OCI-LY1 (cell line): ENCODE data around the gene ATP5MK.

ENCODE experiments used
- H2AFZ ChIP-seq: fragments of 200-600 bp; sonication (generic), shearing (Covaris generic); 2 replicates; pipeline ENCODE4 v1.6.0; 2014; ENCODE audit warnings: antibody characterized with exemption, mild to moderate bottlenecking, low read length
- H3F3A ChIP-seq: fragments of 200-600 bp; sonication (generic), shearing (Covaris generic); 2 replicates; pipeline ENCODE4 v1.6.0; 2014; ENCODE audit warnings: mild to moderate bottlenecking, antibody characterized with exemption, low read length, moderate library complexity; ENCODE audit not compliant: insufficient read depth
- H3K27ac ChIP-seq: fragments of 200-600 bp; sonication (generic); 2 replicates; pipeline ENCODE4 v1.5.1; 2014; ENCODE audit warnings: low read length, mixed run types, mild to moderate bottlenecking, low read depth; ENCODE audit not compliant: poor library complexity, severe bottlenecking
- H3K27me3 ChIP-seq: fragments of 200-600 bp; sonication (generic); 2 replicates; pipeline ENCODE4 v1.6.0; 2014; ENCODE audit warnings: antibody characterized with exemption, mild to moderate bottlenecking, low read length, moderate library complexity; ENCODE audit not compliant: insufficient read depth
- H3K36me3 ChIP-seq: fragments of 200-600 bp; sonication (generic); 2 replicates; pipeline ENCODE4 v1.6.1; 2014; ENCODE audit warnings: mild to moderate bottlenecking, antibody characterized with exemption, low read length, moderate library complexity, mixed read lengths; ENCODE audit not compliant: insufficient read depth
- H3K4me1 ChIP-seq: fragments of 200-600 bp; sonication (generic); 2 replicates; pipeline ENCODE4 v1.5.1; 2014; ENCODE audit warnings: mild to moderate bottlenecking, low read length, moderate library complexity; ENCODE audit not compliant: insufficient read depth, severe bottlenecking
- H3K4me2 ChIP-seq: fragments of 200-600 bp; sonication (generic), shearing (Covaris generic); 2 replicates; pipeline ENCODE4 v1.6.1; 2014; ENCODE audit warnings: low read length
- H3K4me3 ChIP-seq: fragments of 200-600 bp; sonication (generic); 2 replicates; pipeline ENCODE4 v1.5.1; 2014; ENCODE audit warnings: low read length, low read depth, mild to moderate bottlenecking, mixed read lengths; ENCODE audit not compliant: poor library complexity, severe bottlenecking
- H3K79me2 ChIP-seq: fragments of 200-600 bp; shearing (Covaris generic); 2 replicates; pipeline ENCODE4 v1.6.1; 2016; ENCODE audit warnings: mixed run types, low read length, mixed read lengths; ENCODE audit not compliant: insufficient read depth
- H3K9ac ChIP-seq: fragments of 200-600 bp; sonication (generic), shearing (Covaris generic); 2 replicates; pipeline ENCODE4 v1.6.1; 2014; ENCODE audit warnings: mild to moderate bottlenecking, low read length, mixed read lengths
- H3K9me2 ChIP-seq: fragments of 200-600 bp; sonication (generic), shearing (Covaris generic); 2 replicates; pipeline ENCODE4 v1.6.1; 2014; ENCODE audit warnings: low read depth, mild to moderate bottlenecking, low read length, mixed read lengths
- H3K9me3 ChIP-seq: fragments of 200-600 bp; shearing (Covaris generic); 2 replicates; pipeline ENCODE4 v1.6.1; 2014; ENCODE audit warnings: low read length, mixed read lengths
- H4K20me1 ChIP-seq: fragments of 200-600 bp; sonication (generic), shearing (Covaris generic); 2 replicates; pipeline ENCODE4 v1.6.0; 2016; ENCODE audit warnings: mild to moderate bottlenecking, low read length; ENCODE audit not compliant: insufficient read depth
- EZH2 ChIP-seq: fragments of 200-600 bp; sonication (generic), shearing (Covaris generic); IDR thresholded peaks from 2 replicates; pipeline ENCODE4 v1.8.0; 2017; ENCODE audit warnings: borderline replicate concordance, mixed run types, mild to moderate bottlenecking, antibody characterized with exemption, low read length, moderate library complexity, mixed read lengths
- TF ChIP-seq, protein P1 (sequence below): fragments of 200-600 bp; sonication (generic), shearing (Covaris generic); IDR thresholded peaks from 2 replicates; pipeline ENCODE4 v1.5.1; 2017; ENCODE audit warnings: mild to moderate bottlenecking, antibody characterized with exemption, low read length, moderate library complexity, mixed read lengths

The ATP5MK gene

DNA sequence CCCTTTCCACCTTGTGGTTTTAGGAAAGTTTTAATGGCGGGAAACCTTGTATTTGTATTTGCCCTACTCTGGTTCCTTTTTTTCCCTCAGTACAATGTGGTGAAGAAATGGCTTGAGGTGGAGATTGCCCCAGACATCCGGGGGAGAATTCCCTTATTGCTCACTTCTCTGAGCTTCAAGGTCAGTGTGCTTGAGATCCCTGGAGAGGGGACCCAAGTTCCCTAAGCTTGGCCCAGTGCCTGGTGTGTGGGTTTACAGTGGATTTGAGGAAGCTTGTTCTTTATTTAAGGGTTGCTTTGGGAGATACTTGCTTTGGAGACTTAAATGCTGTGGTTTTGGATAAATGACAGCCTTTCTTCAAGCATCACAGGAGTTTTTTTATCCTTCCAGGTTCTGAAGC is 37.6 kb upstream of the ATP5MK start:
- Histone ChIP-seq H2AFZ (no peak overlapping the region), H3K27me3 (no peaks in the 10 kb centered on the region), H4K20me1 (no peaks in the 10 kb centered on the region), H3K27ac (no peak overlapping the region), H3K36me3 (peaks cover 92% of the 10 kb centered on the region), H3K9me2 (no peaks in the 10 kb centered on the region), H3K9me3 (no peaks in the 10 kb centered on the region), H3F3A (no peaks in the 10 kb centered on the region), H3K4me2 (no peak overlapping the region), H3K4me3 (no peak overlapping the region), H3K4me1 (no peaks in the 10 kb centered on the region), H3K9ac (no peak overlapping the region), H3K79me2 (no peaks in the 10 kb centered on the region)
- TF ChIP-seq EZH2 = no peak
- TF ChIP-seq, protein P1, sequence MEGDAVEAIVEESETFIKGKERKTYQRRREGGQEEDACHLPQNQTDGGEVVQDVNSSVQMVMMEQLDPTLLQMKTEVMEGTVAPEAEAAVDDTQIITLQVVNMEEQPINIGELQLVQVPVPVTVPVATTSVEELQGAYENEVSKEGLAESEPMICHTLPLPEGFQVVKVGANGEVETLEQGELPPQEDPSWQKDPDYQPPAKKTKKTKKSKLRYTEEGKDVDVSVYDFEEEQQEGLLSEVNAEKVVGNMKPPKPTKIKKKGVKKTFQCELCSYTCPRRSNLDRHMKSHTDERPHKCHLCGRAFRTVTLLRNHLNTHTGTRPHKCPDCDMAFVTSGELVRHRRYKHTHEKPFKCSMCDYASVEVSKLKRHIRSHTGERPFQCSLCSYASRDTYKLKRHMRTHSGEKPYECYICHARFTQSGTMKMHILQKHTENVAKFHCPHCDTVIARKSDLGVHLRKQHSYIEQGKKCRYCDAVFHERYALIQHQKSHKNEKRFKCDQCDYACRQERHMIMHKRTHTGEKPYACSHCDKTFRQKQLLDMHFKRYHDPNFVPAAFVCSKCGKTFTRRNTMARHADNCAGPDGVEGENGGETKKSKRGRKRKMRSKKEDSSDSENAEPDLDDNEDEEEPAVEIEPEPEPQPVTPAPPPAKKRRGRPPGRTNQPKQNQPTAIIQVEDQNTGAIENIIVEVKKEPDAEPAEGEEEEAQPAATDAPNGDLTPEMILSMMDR = no peak

- H3K36me3 ChIP-seq = peaks cover 94% of the 10 kb centered on the region
- no peaks in the 10 kb centered on the region for H3K79me2 ChIP-seq
- no peak overlapping the region for H2AFZ ChIP-seq
- TF ChIP-seq, protein P1 = no peak
- no peak for TF ChIP-seq EZH2
- H3K27ac ChIP-seq = no peak overlapping the region
- no peak overlapping the region for H3K9ac ChIP-seq
- H3F3A ChIP-seq = no peaks in the 10 kb centered on the region
- H3K27me3 ChIP-seq = no peaks in the 10 kb centered on the region
- no peaks in the 10 kb centered on the region for H3K9me2 ChIP-seq
- H4K20me1 ChIP-seq = no peaks in the 10 kb centered on the region
- H3K9me3 ChIP-seq = no peaks in the 10 kb centered on the region
- no peaks in the 10 kb centered on the region for H3K4me1 ChIP-seq
- H3K4me2 ChIP-seq = no peak overlapping the region
- H3K4me3 ChIP-seq = no peak overlapping the region
Measured at GRCh38 chr10:103431902-103432301, 35.6 kb upstream of the ATP5MK start.

DNA sequence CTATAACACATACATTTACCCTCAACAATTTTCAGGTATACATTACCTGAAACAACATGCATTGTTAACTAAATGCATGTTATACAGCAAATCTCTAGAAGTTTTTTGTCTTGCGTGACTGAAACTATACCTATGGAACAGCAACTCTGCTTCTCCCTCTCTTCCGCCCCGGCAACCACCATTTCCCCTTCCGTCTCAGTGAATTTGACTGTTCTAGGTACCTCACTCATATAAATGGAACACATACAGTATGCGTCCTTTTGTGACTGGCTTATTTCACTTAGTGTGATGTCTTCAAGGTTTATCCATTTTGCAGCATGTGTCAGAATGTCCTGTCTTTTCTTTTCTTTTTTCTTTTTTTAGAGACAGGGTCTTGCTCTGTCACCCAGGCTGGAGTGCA is 33.4 kb upstream of the ATP5MK start:
- no peaks in the 10 kb centered on the region for H3K27me3 ChIP-seq
- H3K9me3 ChIP-seq = no peaks in the 10 kb centered on the region
- TF ChIP-seq, protein P1 = no peak
- TF ChIP-seq EZH2 = no peak
- H3K9me2 ChIP-seq = no peaks in the 10 kb centered on the region
- H3K4me3 ChIP-seq = no peak overlapping the region
- H2AFZ ChIP-seq = no peak overlapping the region
- no peaks in the 10 kb centered on the region for H4K20me1 ChIP-seq
- no peak overlapping the region for H3K4me2 ChIP-seq
- H3F3A ChIP-seq = no peaks in the 10 kb centered on the region
- H3K79me2 ChIP-seq = no peaks in the 10 kb centered on the region
- H3K9ac ChIP-seq = no peak overlapping the region
- no peaks in the 10 kb centered on the region for H3K4me1 ChIP-seq
- peaks cover 95% of the 10 kb centered on the region for H3K36me3 ChIP-seq
- H3K27ac ChIP-seq = no peak overlapping the region
